COR-L47 (cell line): ENCODE data around the gene DDR2.

Source experiments
- DNase-seq: peaks from one replicate; lab custom pipeline; 2025; lab: John Stamatoyannopoulos, UW

The DDR2 gene

GRCh38 chr1:162699366-162699765, 67.1 kb downstream of the DDR2 start:
- no peak for DNase-seq

- DNase-seq: no peak
Observed at GRCh38 chr1:162700131-162700530, 67.9 kb downstream of the DDR2 start.

- DNase-seq: no peak
Observed at GRCh38 chr1:162701286-162701685, 69.0 kb downstream of the DDR2 start.

- DNase-seq: no peak
Observed at GRCh38 chr1:162702628-162703027, 70.4 kb downstream of the DDR2 start.

GRCh38 chr1:162703708-162704107, 71.4 kb downstream of the DDR2 start:
- DNase-seq: no peak

DNA sequence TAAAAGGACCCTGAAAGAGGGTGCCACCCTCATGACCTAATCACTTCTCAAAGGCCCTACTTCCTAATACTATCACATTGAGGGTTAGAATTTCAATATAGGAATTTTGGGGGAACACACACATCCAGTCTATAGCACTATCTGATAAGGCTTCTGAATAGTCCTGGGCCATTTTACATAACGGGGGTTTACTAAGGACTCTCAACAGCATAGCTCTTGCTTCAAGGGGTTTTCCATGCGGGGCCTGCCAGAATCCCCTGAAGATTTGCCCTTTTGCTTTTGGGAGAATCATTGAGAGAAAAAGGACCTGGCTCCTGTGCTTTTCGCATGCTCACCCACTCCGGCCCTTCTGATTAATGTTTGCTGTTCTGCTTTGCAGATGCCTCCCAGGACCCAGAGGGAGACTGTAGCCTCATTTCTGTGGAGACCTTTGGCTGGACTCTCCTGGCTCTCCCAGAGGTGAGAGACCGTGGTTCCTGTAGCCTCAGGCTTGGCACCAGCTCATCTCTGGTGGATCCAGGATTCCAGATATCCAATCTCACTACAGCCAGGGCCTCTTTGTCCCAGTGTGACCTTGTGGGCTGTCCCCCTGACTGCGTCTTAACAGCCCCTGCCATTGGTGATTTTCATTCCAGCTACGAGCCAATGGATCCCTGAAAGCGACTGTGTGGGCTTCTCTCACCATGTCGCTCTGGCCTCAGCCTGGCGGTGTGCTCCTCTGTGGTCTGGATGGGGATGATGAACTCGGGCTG, 72.6 kb downstream of the DDR2 start:
- no peak for DNase-seq

DNA sequence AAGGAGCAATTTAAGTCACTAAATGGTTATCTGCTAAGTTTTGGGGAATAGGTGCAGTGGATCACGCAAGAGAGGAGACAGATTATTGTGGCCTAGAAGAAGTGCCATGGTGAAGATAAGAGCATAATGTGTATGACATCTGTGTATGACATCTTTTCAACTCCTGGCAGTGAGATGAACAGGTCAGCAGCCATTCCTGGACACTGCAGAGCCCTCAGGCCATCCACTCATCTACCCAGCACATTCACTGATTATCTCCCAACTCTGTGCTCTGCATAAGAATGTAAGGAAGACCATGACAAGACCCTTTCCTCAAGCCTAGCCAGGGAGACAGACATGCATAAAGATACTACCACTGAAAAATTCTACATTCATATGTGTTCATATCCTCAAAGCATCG, 73.7 kb downstream of the DDR2 start:
- no peak for DNase-seq

GRCh38 chr1:162706606-162707005, 74.3 kb downstream of the DDR2 start:
- no peak for DNase-seq

GRCh38 chr1:162708286-162708685, 76.0 kb downstream of the DDR2 start:
- no peak for DNase-seq

DNA sequence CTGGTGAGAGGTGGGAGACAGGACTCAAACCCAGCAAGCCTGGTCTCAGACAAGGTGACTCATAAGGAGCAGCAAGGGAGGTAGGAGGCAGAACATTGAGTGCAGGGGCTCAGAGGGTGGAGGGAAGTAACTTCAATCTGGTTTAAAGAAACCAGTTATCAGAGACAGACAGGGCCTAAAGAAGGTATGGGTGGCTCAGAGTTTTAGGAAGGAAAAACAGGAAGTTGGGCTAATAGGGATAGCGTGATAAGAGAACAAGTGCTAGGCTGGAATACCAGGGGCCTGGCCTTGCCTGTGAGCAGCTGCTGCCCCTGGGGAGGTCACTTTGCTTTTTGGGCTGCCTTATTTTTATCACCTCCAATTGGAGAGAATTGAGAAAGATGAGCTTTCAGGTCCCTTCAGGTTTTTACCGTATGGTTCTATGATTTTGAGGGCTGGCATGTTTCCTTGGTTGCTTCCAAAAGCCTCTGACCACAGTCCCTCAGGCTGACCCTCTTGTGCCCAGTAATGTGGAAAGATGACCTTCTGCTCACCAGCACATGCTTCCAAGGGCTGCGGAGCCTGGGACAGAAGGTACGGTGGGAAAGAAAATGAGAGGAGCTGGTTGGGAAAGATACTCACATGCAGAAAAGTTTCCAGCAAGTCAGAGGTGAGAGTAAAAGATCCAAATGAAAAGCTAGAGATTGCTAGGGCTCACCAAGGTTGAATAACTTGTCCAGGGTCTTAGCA, 77.0 kb downstream of the DDR2 start:
- no peak for DNase-seq

- DNase-seq: no peak
Observed at GRCh38 chr1:162709870-162710269, 77.6 kb downstream of the DDR2 start.

GRCh38 chr1:162710345-162710744, 78.1 kb downstream of the DDR2 start:
- DNase-seq: no peak

DNA sequence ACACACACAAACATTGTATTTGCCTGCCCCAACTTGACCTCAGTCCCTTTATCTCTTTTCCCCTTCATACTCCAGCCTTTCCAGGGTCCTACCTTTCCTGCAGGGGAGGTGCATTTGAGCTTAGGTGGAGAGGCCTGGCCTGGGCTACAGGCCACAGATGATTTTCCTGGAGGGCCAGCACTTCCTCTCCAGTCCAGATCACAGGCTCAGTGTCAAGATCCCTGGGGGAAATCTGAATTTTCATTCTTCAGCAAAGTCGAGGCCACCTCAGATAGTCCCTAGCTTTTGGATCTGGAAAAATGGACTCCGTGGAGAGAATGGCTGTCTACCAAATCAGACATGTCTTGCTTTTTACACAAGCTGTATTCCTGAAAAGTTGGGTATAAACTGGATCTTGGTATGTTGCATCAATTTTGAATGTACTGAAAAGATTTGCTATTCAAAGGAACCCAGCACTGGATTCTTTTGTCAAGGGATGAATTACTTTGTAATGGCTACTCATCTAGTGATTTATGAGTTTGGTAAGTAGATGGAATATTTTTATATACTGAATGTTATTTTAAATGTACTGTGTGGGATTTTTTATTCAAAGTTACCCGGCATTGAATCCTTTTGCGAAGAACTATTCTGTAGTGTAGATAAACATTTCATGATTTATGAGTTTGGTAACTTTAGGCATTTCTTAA, 78.7 kb downstream of the DDR2 start:
- DNase-seq: no peak

DNA sequence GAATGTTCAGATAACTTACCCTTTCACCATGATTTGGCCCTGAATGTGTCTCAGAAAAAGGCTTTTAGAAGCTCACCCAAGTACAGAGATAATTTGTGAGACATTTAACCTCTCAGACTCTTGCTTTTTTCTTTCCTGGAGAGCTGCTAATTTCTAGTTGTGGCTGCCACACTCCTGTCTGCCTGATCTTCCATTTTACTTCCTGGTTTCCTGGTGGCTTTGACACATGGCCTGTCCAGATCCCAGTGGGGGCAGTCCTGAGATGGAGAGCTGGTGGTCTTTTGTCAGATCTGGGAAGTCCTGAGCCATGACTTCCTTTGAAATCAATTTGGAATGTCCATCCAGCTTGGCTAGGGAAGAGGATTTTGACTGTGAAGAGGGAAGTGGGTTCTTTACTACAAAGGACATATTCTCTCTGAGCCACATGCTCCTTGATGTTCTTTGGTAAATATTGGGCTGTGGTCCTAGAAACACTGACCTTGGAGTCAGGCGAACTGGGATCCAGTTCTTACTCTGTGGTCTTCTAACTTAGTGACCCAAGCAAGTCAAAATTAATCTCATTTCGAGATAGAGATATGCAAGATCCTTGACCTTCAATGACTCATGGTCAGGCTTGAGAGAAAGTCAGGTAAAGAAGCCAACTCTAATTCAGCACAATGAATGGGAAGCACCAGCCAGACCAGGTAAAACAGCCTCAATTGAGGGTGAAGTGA, 80.2 kb downstream of the DDR2 start:
- no peak for DNase-seq

DNA sequence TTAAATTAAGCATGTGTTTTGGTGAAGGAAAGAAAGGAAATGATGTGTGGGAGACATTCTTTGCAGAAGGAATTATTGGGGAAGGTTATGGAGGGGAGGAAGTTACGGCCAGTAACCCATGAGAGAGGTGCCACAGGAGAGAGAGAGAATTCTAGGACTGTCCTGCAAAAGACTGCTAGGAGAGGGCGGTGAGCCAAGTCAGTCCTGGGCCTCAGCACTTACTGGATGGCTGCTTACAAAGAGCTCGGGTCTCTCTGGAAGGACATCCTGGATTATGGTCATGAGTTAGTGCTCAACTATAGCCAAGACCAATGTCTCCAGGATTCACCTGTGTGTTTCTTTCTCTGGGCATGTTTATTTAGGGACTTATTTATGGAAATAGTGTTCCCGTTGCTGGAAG, 83.9 kb downstream of the DDR2 start:
- DNase-seq: no peak

- no peak for DNase-seq
Observed at GRCh38 chr1:162716552-162716951, 84.3 kb downstream of the DDR2 start.

- DNase-seq: no peak
Observed at GRCh38 chr1:162717548-162718184, 85.4 kb downstream of the DDR2 start.

DNA sequence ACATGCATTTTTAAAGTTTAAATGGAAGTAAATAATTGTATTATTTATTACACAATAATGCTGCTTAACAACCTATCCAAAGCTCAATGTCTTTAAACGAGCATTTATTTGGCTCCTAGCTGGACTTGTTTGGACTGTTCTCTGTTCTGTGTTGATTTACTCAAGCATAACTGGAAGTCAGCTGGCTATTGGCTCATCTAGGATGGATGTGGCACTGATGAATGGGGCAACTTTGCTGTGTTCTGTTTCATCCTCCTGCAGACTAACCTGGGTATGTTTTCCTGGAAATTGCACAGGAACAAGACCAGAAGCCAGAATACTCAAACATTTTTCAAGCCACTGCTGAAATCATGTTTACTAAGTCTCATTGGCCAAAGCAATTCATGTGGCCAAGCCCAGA, 87.4 kb downstream of the DDR2 start:
- no peak for DNase-seq

- no peak for DNase-seq
Observed at GRCh38 chr1:162720996-162721395, 88.7 kb downstream of the DDR2 start.

DNA sequence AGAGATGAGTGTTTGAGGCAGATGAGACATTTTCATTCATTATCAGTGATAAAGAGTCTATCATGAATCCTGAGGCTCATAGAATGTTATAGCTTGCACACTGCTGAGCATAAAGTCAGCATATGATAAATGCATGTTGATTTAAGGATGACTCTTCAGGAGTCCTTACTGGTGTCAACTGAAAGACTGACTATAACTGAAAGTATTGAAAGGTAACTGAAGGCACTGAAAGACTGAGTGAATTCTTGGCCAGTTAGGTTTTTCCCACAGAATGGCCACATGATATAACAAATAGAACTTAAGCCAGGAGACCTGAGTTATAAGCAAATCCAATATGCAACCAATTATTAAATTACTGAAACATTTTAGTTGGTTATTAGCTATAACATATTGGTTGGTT, 89.2 kb downstream of the DDR2 start:
- DNase-seq: no peak

GRCh38 chr1:162722036-162722435, 89.8 kb downstream of the DDR2 start:
- DNase-seq: no peak

GRCh38 chr1:162724583-162725120, 92.4 kb downstream of the DDR2 start:
- DNase-seq: no peak
